ENCODE data around the gene DOP1B.
A peak's percentile ranks its signal among the peaks of the same experiment; 100 is the strongest.
"Not testable (repeated sequence)": the region's sequence is repeated elsewhere in the genome, so short reads cannot be mapped to it uniquely, and the experiment has no call there.

The DOP1B gene

GRCh38 chr21:36132696-36133095 lies 23.9 kb upstream of the DOP1B start:
- H3K36me3 ChIP-seq (ENCODE audit: control insufficient read depth, insufficient read depth, low read length): no peaks in the 10 kb centered on the region
- TF ChIP-seq CTCF (IDR thresholded peaks at IDR 0.05; ENCODE audit: insufficient read depth, low read length, poor library complexity, severe bottlenecking): no peak
- no peak for DNase-seq (ENCODE audit: extremely low read depth, insufficient read length)
- H3K4me3 ChIP-seq (replicated peaks; ENCODE audit: low read depth, low read length): no peak overlapping the region
- H3K27me3 ChIP-seq (replicated peaks; ENCODE audit: control insufficient read depth, insufficient read depth, low read length): peaks cover 3% of the 10 kb centered on the region

GRCh38 chr21:36134803-36135390 lies 21.7 kb upstream of the DOP1B start, which contains the start of gene CBR3:
TSS of gene CBR3 (plus strand) at chr21:36135079. CDS start at chr21:36135193, 114 bp downstream.
- H3K27me3 ChIP-seq (replicated peaks; ENCODE audit: control insufficient read depth, insufficient read depth, low read length): peaks cover 3% of the 10 kb centered on the region

GRCh38 chr21:36135391-36136102 lies 21.1 kb upstream of the DOP1B start:
- TF ChIP-seq CTCF (IDR thresholded peaks at IDR 0.05; ENCODE audit: insufficient read depth, low read length, poor library complexity, severe bottlenecking): no peak
- H3K36me3 ChIP-seq (ENCODE audit: control insufficient read depth, insufficient read depth, low read length): no peaks in the 10 kb centered on the region
- peaks cover 3% of the 10 kb centered on the region for H3K27me3 ChIP-seq (replicated peaks; ENCODE audit: control insufficient read depth, insufficient read depth, low read length)
- peak; percentile 61 for DNase-seq (ENCODE audit: extremely low read depth, insufficient read length)
- H3K4me3 ChIP-seq (replicated peaks; ENCODE audit: low read depth, low read length): peak overlapping the region; percentile 72

More at GRCh38 chr21:36134803-36135390, 21.7 kb upstream of the DOP1B start, which contains the start of gene CBR3:
- no peaks in the 10 kb centered on the region for H3K36me3 ChIP-seq (ENCODE audit: control insufficient read depth, insufficient read depth, low read length)
- no peak for TF ChIP-seq CTCF (IDR thresholded peaks at IDR 0.05; ENCODE audit: insufficient read depth, low read length, poor library complexity, severe bottlenecking)
- H3K4me3 ChIP-seq (replicated peaks; ENCODE audit: low read depth, low read length): peak within 1 kb of the TSS; percentile 72
- DNase-seq (ENCODE audit: extremely low read depth, insufficient read length): peak; percentile 39

- H3K36me3 ChIP-seq (ENCODE audit: control insufficient read depth, insufficient read depth, low read length); H3K4me3 ChIP-seq (replicated peaks; ENCODE audit: low read depth, low read length); H3K27me3 ChIP-seq (replicated peaks; ENCODE audit: control insufficient read depth, insufficient read depth, low read length); DNase-seq (ENCODE audit: extremely low read depth, insufficient read length): not testable (repeated sequence)
Observed at GRCh38 chr21:36139791-36140190, 16.8 kb upstream of the DOP1B start.

GRCh38 chr21:36141513-36141925 lies 15.1 kb upstream of the DOP1B start:
- TF ChIP-seq CTCF (IDR thresholded peaks at IDR 0.05; ENCODE audit: insufficient read depth, low read length, poor library complexity, severe bottlenecking): peak; percentile 78
- DNase-seq (ENCODE audit: extremely low read depth, insufficient read length): peak; percentile 79
- no peak overlapping the region for H3K4me3 ChIP-seq (replicated peaks; ENCODE audit: low read depth, low read length)

GRCh38 chr21:36144233-36144632 lies 12.4 kb upstream of the DOP1B start:
- H3K4me3 ChIP-seq (replicated peaks; ENCODE audit: low read depth, low read length); H3K36me3 ChIP-seq (ENCODE audit: control insufficient read depth, insufficient read depth, low read length); DNase-seq (ENCODE audit: extremely low read depth, insufficient read length); H3K27me3 ChIP-seq (replicated peaks; ENCODE audit: control insufficient read depth, insufficient read depth, low read length): not testable (repeated sequence)

More at GRCh38 chr21:36141513-36141925, 15.1 kb upstream of the DOP1B start:
- Histone ChIP-seq H3K27me3 (replicated peaks; ENCODE audit: control insufficient read depth, insufficient read depth, low read length) (no peaks in the 10 kb centered on the region), H3K36me3 (ENCODE audit: control insufficient read depth, insufficient read depth, low read length) (no peaks in the 10 kb centered on the region)
